Panc1 (cell line): ENCODE data around the gene AEBP1.

Source experiments
- CTCF ChIP-seq: fragments of 450-650 bp; IDR thresholded peaks from 2 replicates; pipeline ENCODE4 v1.5.1; 2017; ENCODE audit warnings: mild to moderate bottlenecking
- POLR2AphosphoS5 ChIP-seq: IDR thresholded peaks from 2 replicates; pipeline ENCODE4 v1.6.1; 2012; ENCODE audit warnings: mild to moderate bottlenecking, low read depth, low read length, moderate library complexity
- SIN3A ChIP-seq: IDR thresholded peaks from 2 replicates; pipeline ENCODE4 v1.6.1; 2012; ENCODE audit warnings: low read depth, mild to moderate bottlenecking, low read length, moderate library complexity, borderline replicate concordance; ENCODE audit not compliant: insufficient read depth
- TCF7L2 ChIP-seq: IDR thresholded peaks from 2 replicates; pipeline ENCODE4 v1.6.1; 2011; ENCODE audit warnings: mild to moderate bottlenecking, low read depth, low read length, inconsistent platforms
- TF ChIP-seq, protein P1 (sequence below), 2 experiments: IDR thresholded peaks; 2 replicates each; pipeline ENCODE4 v1.6.1; 2011 to 2012; ENCODE audit warnings: low read depth in 2 of 2, control low read depth in 1 of 2, low read length in 1 of 2, mild to moderate bottlenecking in 1 of 2, moderate library complexity in 1 of 2; ENCODE audit not compliant: insufficient read depth in 1 of 2

DNA sequence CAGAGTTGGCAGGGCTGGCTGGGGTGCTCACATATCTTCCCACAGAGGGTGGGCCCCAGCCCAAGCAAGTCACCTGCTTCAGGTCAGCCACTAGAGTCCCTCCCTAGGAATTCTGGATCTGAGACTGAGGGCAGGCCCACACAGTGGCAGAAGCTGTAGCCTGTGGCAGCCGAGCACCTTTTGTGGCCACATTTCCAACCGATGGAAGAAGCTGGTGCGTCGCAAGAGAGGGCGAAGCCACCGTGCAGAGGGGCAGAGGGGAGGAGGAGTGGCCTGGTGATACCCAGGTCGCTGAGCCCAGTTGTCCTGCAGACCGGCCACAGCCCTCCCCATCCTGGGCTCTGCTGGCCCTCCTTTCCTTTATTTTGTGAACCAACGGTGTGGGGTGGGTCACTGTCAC is 27.1 kb upstream of the AEBP1 start:
- TF ChIP-seq CTCF, result no peak
- TF ChIP-seq POLR2AphosphoS5, result no peak
- no peak for TF ChIP-seq SIN3A
- TF ChIP-seq TCF7L2, result no peak
- TF ChIP-seq, protein P1, sequence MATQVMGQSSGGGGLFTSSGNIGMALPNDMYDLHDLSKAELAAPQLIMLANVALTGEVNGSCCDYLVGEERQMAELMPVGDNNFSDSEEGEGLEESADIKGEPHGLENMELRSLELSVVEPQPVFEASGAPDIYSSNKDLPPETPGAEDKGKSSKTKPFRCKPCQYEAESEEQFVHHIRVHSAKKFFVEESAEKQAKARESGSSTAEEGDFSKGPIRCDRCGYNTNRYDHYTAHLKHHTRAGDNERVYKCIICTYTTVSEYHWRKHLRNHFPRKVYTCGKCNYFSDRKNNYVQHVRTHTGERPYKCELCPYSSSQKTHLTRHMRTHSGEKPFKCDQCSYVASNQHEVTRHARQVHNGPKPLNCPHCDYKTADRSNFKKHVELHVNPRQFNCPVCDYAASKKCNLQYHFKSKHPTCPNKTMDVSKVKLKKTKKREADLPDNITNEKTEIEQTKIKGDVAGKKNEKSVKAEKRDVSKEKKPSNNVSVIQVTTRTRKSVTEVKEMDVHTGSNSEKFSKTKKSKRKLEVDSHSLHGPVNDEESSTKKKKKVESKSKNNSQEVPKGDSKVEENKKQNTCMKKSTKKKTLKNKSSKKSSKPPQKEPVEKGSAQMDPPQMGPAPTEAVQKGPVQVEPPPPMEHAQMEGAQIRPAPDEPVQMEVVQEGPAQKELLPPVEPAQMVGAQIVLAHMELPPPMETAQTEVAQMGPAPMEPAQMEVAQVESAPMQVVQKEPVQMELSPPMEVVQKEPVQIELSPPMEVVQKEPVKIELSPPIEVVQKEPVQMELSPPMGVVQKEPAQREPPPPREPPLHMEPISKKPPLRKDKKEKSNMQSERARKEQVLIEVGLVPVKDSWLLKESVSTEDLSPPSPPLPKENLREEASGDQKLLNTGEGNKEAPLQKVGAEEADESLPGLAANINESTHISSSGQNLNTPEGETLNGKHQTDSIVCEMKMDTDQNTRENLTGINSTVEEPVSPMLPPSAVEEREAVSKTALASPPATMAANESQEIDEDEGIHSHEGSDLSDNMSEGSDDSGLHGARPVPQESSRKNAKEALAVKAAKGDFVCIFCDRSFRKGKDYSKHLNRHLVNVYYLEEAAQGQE (IDR thresholded peaks at IDR 0.05; ENCODE audit: insufficient read depth in 1 of 2, low read depth in 2 of 2, low read length in 1 of 2), result no peak
